Measurements from ENCODE around the gene MTMR10. TPM values are rescaled to one million over a fixed set of nuclear protein-coding genes. Genes with fewer than 3 reads are reported as not detected.
A peak's percentile ranks its signal among the peaks of the same experiment; 100 is the strongest.

MTMR10 gene
- total and polyA plus RNA-seq, 2 of the 4 experiments (the other 2 are of a cell fraction), result 11.2 to 13.8 TPM

GRCh38 chr15:31004220-31004733 is 12.8 kb upstream of the MTMR10 start:
- Histone ChIP-seq H4K8ac (ENCODE audit: low read depth in 2 of 2, low read length in 2 of 2) (no peak overlapping the region), H3K27ac (ENCODE audit: insufficient read depth, low read length) (no peak overlapping the region), H3K36me3 (ENCODE audit: control insufficient read depth, insufficient read depth, low read length) (no peaks in the 10 kb centered on the region), H4K5ac (ENCODE audit: low read depth, low read length) (no peak overlapping the region), H4K20me1 (ENCODE audit: insufficient read depth, low read length) (no peaks in the 10 kb centered on the region), H3K79me1 (ENCODE audit: low read depth in 1 of 2, low read length in 2 of 2) (no peaks in the 10 kb centered on the region), H3K9me1 (ENCODE audit: insufficient read depth, low read length) (peaks cover 2% of the 10 kb centered on the region; the same call in 1 of the 2 replicates), H2BK5ac (ENCODE audit: low read depth, low read length, poor library complexity, severe bottlenecking) (no peak overlapping the region), H3K4ac (ENCODE audit: low read depth, low read length) (no peak overlapping the region), H2AK5ac (ENCODE audit: low read depth, low read length) (no peak overlapping the region), H2BK120ac (ENCODE audit: low read depth, low read length) (no peak overlapping the region), H2AK9ac (replicated peaks; ENCODE audit: low read depth, low read length, poor library complexity) (no peak overlapping the region), H4K91ac (ENCODE audit: insufficient read depth, low read depth, low read length) (no peak overlapping the region), H3K9me3 (ENCODE audit: control insufficient read depth, insufficient read depth, low read length) (no peaks in the 10 kb centered on the region), H3K4me3 (ENCODE audit: insufficient read depth, low read depth, low read length) (no peak overlapping the region), H3K27me3 (ENCODE audit: control insufficient read depth, insufficient read depth, low read length) (peaks cover 8% of the 10 kb centered on the region), H2BK15ac (ENCODE audit: low read depth, low read length) (no peak overlapping the region), H3K4me2 (ENCODE audit: low read depth, low read length) (no peak overlapping the region), H3K23ac (ENCODE audit: low read depth, low read length) (no peak overlapping the region), H2AFZ (replicated peaks; ENCODE audit: low read length, poor library complexity) (peak overlapping the region; percentile 57), H3K18ac (ENCODE audit: low read depth, low read length) (no peak overlapping the region), H3K4me1 (ENCODE audit: control insufficient read depth, insufficient read depth, low read length) (peaks cover 2% of the 10 kb centered on the region), H3K14ac (replicated peaks; ENCODE audit: low read depth, low read length) (no peak overlapping the region), H3K9ac (ENCODE audit: low read depth, low read length) (no peak overlapping the region), H2BK20ac (ENCODE audit: low read depth, low read length) (no peak overlapping the region), H3K56ac (ENCODE audit: extremely low read depth, insufficient read depth, low read length) (no peak overlapping the region)
- 32% methylated on average over 3 of the region's 5 CpGs; no CpG with 5 or more reads in 1 of the 2 experiments for WGBS, 2 experiments (ENCODE audit: extremely low coverage in 2 of 2, insufficient read length in 1 of 2)
- in situ Hi-C loops (cut with MboI; ENCODE audit: low sequenced_read_pairs) (no loop called here), intact Hi-C loops (cut with micrococcal nuclease) (no loop called here), dilution Hi-C loops (cut with HindIII; ENCODE audit: low sequenced_read_pairs, unreplicated experiment) (no loop called here)
- ChIA-PET POLR2A (ENCODE audit: unreplicated experiment) (no interaction called here), CTCF (interaction anchor here (1.0 kb wide), 1 partner anchor 9 kb away, joined by 6 read pairs; no protein-coding TSS in a partner anchor)
- TF ChIP-seq RCOR1 (IDR thresholded peaks at IDR 0.05; ENCODE audit: insufficient replicate concordance, low read length) (no peak), NFE2L2 (IDR thresholded peaks at IDR 0.05; ENCODE audit: low read depth, low read length) (no peak), USF2 (IDR thresholded peaks at IDR 0.05; ENCODE audit: low read depth, low read length) (no peak), RFX5 (IDR thresholded peaks at IDR 0.05; ENCODE audit: low read depth, low read length) (no peak), MXI1 (IDR thresholded peaks at IDR 0.05; ENCODE audit: borderline replicate concordance, low read depth, low read length) (no peak), MAZ (IDR thresholded peaks at IDR 0.05; ENCODE audit: borderline replicate concordance, low read depth, low read length) (no peak), POLR2A (IDR thresholded peaks at IDR 0.05; ENCODE audit: low read depth, low read length) (no peak), CEBPB (IDR thresholded peaks at IDR 0.05; ENCODE audit: low read depth, low read length) (no peak)
- TF ChIP-seq, protein P1, sequence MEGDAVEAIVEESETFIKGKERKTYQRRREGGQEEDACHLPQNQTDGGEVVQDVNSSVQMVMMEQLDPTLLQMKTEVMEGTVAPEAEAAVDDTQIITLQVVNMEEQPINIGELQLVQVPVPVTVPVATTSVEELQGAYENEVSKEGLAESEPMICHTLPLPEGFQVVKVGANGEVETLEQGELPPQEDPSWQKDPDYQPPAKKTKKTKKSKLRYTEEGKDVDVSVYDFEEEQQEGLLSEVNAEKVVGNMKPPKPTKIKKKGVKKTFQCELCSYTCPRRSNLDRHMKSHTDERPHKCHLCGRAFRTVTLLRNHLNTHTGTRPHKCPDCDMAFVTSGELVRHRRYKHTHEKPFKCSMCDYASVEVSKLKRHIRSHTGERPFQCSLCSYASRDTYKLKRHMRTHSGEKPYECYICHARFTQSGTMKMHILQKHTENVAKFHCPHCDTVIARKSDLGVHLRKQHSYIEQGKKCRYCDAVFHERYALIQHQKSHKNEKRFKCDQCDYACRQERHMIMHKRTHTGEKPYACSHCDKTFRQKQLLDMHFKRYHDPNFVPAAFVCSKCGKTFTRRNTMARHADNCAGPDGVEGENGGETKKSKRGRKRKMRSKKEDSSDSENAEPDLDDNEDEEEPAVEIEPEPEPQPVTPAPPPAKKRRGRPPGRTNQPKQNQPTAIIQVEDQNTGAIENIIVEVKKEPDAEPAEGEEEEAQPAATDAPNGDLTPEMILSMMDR (conservative IDR thresholded peaks at IDR 0.05; ENCODE audit: low read depth, low read length), result no peak
- no peak for DNase-seq
- ATAC-seq (ENCODE audit: low read depth), result no peak
- no TSS peak for BruUV-seq (replicated peaks)
